GM18873 (cell line): ENCODE data around the gene FRMD5.

Source experiments
- ATAC-seq: cut with Tn5 transposase; IDR thresholded peaks from one replicate; pipeline ENCODE4 v1.9.1; 2021; ENCODE audit warnings: mild to moderate bottlenecking, moderate library complexity, moderate number of reproducible peaks; ENCODE audit not compliant: unreplicated experiment, low FRiP score

The FRMD5 gene

DNA sequence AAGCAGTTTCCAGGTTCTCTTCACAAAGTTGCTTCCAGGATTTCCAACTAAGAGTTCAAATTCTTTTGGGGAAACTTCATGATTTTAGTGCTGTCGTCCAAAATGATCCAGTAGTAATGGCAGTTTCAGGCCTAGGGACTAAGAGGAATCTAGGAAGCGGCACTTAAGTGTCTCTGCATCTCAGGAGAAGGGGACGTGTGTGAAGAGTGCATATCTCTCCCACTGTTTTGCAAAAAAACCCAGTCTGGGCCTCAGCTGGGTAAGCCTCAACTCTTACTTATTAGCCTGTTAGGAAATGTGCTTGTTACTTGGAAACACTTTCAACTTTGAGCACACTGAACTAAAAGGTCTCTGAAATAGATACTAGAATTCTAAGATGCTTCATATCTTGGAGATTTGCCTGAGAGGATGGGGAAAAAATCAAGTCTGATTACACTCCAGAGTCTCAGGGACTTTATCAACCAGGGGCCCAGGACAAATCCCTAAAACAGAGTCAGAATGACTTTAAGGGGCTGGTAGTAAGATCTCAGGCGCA, 286.5 kb downstream of the FRMD5 start:
- no peak for ATAC-seq

DNA sequence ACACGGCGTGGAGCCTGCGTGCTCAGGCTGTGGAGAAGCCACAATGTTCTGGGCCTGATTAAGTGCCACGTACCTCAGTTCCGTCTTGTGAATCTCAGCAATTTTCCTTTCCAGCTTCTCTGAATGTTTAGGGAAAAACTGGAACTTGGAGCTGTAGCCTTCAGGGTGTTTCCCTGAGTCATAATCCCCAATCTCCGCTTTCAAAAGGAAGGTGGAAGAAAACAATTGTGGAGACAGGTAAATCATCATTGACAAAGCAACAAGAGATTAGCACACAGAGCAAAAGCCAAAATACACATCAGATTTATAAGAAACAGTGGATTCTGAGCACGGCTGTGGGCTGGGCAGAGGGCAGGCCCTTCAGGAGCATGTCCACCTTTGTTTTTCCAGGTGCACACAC, 289.3 kb downstream of the FRMD5 start:
- no peak for ATAC-seq

DNA sequence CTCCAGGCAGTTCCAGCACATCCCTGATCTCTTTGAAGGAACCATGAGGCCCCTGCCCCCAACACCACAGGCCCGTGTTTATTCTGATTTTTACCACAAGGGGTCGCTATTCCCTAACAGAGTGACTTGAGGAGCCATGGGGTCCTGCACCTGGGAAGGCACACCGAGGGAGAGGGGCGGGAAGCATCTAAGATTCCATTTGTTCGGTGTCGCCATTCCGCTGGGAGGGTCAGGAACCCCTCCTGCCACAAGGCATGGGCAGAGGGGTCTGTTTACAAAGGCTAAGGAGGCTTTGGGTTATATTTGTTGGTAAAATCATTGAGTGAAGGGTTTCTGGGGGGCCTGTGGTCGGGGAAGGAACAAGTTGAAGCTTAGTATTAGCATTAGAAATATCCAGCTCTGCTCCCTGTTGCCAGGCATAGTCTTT, 291.2 kb downstream of the FRMD5 start:
- ATAC-seq: no peak

DNA sequence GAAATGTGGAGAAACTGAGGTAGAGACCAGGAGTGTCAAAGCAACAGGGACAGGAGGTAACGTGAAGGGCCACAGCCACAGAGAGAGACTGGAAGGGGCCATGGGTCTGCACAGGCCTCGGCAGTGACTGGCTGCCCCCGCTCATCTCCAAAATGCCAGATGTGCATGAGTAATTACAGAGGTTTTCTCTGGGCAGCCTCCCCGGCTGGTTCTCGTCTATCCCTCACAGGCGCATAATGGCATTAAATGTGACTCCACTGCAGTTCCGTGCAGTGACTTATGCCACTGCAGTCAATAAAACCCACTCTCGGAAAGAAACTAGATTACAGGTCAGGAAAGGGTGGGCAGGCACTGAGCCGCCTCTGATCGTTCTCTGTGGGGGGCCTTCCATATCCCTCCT, 293.6 kb downstream of the FRMD5 start:
- no peak for ATAC-seq

DNA sequence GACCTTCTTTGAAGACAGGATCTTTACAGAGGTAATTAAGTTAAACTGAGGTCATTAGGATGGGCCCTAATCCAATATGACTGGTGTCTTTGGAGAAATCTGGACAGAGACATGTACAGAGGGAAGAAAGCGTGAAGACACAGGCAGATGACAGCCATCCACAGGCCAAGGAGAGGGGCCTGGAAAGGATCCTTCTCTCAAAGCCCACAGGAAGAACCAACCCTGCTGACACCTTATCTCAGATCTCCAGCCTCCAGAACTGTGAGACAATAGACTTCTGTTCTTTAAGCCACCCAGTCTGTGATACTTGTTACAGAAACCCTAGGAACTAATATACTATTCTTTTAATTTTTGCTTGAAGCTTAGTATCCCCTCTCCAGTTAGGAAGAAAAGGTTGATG, 294.1 kb downstream of the FRMD5 start:
- no peak for ATAC-seq

DNA sequence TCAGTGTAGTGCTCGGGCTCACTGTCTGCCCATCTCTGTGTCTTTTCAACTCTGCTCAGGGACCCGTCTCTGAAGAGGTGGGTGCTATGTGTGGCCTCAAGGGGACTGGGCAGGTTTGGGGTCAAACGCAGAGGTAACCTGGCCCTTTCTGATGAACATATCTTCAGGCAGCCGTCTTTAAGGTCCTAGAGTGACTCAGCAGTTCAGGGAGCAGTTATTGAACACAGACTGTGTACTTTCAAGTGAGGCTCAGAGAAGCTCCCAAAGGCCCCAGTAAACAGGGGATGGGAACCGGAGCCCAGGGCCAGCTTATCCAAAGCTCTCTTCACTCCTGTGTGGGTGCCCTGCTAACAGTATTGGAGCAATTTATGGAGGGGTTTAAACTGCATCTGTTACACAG, 295.1 kb downstream of the FRMD5 start:
- no peak for ATAC-seq

DNA sequence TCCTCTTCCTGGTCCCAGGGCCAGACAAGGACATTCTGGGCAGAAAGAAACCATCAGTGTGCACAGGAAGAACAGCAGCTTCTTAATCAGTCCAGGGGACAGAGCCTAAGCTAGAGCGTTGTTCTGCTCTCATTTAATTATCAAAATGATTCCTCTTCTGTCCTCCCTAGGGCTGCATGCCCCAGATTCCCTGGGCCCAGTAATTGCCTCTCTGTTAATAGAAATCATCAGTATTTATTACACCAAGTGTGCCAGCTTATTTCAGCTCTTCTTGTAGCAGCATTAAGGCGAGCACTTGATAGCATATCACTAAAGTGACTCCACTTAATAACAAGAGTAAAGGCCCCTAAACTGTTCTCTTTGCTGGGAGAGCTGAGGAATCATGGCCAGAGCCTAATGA, 296.2 kb downstream of the FRMD5 start:
- no peak for ATAC-seq

DNA sequence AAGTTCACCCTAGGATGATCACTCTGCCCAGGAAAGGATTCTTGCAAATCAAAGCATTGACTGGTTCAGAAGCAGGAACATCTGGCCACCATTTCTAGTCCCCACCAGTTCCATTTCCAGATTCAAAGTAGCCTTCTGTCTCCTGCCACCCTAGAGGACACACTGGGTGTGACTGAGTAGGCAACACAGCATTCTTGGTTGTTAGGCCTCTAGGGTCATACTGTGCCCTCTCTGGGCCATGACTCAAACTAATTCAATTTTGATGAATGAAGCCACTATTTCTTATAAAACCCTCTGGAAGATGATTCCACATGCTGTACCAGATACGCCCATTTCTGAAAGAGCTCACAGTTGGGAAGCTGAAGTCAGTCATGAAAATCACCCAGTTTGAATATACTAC, 298.5 kb downstream of the FRMD5 start:
- no peak for ATAC-seq

DNA sequence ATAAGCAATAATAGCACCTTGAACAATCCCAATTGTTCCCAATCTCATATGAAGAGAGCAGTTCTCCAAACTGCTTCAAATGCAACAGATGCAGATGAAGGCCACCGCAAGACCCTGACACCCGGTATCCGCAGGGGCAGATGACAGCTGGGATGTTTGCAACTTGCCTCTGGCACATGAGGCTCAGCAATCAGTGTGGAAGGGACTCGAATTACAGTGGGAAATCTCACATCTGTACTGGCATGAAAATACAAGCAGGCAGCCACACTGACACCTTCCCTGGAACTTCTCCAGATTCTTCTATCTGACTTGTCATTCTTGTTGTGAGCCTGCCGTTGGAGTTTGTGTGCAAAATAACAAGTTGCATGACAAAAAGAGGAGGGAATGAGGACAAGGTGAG, 299.5 kb downstream of the FRMD5 start:
- no peak for ATAC-seq

DNA sequence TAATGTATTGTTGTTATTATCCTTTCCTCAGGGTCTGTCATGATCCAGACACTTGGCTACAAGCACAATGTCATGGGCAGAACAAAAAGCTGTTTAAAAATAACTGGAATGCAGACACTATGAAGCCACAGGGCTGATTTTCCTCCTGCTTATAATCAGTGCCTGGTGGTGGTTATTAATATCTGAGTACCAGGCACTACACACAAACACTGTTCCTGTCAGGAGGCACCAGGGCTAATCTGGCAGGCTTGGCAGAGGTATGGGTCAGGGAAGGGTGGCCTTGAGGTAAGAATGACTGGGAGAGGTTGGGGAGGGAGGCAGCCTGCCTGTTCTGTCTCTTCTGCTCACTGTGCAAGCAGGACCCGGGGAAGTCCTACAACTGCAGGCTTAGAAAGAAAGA, 301.1 kb downstream of the FRMD5 start:
- no peak for ATAC-seq

DNA sequence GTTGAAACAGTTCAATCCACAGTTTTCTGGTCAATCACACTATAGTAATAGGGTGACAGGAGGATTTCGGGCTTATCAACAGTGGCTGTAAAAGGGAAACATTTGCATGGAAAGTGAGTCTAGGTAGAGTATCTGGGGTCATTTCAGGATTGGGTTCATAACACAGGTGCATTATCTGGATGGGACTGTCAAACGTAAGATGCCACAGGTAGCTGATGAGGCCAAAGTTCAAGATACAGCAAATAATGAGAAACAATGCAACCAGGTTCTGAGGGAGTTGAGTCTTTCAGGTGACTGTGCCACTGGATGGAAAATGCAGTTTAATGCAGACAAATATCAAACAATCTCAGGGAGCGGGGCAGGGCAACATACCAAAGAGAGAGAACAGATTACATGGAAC, 306.0 kb downstream of the FRMD5 start:
- no peak for ATAC-seq

DNA sequence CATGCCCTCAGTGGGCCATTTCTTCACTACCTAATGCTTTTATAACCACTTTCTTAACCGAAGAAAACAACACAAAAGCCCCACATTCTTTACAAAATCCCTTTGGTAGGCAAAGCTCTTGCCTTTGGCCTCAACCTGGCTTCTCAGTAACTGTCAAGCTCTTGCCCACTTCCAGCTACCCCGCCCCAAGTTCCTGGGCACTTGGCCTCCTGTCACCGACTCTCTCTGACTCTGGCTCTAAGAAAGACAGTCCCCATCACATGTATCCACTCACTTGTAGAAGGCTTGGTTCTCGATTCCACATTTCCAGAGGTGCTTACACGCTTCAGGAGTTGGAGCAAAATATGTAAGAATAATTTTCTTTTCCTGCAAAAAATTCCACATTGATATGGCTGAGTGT, 307.2 kb downstream of the FRMD5 start:
- ATAC-seq: no peak

DNA sequence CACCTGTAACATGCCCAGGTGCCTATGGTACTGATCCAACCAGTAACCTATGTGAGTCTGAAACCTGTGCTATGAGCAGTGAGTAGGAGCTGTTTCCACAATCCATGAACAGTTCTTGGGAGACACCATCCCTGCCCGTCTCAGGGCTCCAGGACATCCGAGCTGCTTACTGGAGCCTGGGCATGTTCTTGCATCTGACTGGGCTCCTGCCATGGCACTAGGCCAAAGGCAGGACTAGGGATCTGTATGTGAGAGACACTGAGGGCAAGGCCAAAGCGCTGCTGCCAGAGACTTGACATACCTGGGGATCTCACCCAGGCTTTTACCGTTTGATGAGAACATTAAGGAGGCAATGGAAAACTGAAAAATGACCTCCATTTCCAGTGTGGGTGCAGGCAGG, 308.5 kb downstream of the FRMD5 start:
- no peak for ATAC-seq

DNA sequence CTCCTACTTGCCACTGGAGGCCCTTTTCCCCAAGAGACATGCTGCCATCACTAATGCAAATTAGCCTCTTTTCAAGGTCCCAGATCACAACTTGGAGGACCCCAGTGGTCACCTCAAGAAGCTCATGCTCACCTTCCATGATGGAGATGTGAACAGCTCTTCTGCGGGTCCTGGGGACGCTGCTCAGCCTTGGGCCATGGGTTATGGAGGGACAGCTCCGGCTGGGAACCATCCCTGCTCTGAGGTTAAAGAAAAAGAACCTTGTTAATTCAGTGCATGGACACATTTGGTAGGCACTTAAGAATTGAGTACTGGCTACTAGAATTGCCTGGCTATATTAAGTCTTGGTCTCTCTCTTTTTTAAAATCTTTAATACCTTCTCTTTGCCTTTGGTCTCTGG, 311.5 kb downstream of the FRMD5 start:
- ATAC-seq: no peak

DNA sequence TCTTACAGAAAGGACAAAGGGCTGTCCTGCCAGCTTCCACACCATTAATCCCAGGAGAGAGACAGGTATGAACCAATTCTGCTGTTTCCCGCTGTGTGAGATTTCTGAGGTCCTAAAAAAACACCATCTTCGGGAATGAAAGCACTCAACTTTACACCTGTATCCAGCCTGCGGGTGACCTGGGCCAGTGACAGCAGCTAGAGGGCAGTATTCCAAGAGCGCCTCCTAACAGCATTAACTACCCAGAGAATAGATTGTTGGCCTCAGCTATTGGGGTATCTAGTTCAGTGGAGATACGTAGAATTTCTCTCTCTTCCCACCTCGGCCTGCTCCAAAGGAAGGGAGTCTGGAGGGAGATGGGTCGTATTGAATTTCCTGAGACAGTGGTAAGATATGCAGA, 313.1 kb downstream of the FRMD5 start:
- ATAC-seq: no peak

DNA sequence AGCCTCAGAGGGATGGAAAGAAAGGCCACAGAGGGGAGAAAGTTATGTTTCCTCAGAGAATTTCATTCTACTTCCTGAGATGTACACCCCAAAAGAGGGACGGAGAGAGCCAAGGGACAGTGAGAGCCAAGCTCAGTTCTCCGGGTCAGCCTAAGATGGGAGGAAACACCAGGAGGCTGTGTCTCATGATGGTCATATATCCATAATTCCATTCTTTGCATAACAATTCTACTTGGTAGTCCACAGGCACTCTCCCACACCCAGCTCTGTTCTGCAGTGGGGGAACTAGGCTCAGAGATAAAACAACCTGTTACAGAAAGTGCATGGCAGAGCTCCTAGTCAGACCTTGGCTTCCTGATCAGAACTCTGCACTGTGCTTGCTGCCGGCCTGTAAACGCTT, 313.8 kb downstream of the FRMD5 start:
- ATAC-seq: no peak

DNA sequence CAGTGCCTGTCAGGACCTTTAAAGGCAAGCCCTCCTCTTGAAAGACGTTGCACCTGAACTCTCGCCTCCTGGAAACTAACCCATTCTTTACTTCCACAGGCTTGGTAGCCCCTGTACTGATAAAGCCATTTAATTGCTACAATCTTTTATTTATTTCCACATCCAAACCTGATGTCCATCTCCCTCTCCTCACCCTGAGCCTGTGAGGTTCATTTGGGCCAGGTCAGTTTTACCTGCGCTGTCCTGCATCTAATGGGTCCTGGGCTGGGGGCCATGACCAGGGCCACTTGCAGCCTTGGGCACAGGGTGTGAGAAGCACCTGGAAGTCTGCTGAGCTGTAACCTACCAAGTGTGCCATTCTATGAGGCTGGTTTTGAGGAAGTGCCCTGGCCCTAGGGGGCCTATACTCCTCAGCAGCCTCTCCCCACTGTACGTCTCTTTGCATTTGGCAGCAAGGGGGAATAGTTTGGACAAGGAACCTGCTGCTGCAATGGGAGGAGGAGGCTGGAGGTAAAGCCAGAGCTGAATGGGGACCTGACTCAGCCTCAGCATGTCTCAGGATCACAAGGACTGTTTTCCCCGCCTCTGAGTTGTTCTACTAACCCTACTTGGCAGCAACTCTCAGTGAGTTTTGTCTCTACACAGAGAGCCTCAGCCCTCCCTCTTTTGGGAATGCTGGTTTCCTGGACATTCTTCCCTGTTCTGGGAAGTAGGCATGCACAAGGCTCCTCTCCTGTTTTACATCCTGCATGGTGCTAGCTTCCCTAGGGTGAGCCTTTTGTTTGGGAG, 314.5 kb downstream of the FRMD5 start:
- ATAC-seq: no peak

DNA sequence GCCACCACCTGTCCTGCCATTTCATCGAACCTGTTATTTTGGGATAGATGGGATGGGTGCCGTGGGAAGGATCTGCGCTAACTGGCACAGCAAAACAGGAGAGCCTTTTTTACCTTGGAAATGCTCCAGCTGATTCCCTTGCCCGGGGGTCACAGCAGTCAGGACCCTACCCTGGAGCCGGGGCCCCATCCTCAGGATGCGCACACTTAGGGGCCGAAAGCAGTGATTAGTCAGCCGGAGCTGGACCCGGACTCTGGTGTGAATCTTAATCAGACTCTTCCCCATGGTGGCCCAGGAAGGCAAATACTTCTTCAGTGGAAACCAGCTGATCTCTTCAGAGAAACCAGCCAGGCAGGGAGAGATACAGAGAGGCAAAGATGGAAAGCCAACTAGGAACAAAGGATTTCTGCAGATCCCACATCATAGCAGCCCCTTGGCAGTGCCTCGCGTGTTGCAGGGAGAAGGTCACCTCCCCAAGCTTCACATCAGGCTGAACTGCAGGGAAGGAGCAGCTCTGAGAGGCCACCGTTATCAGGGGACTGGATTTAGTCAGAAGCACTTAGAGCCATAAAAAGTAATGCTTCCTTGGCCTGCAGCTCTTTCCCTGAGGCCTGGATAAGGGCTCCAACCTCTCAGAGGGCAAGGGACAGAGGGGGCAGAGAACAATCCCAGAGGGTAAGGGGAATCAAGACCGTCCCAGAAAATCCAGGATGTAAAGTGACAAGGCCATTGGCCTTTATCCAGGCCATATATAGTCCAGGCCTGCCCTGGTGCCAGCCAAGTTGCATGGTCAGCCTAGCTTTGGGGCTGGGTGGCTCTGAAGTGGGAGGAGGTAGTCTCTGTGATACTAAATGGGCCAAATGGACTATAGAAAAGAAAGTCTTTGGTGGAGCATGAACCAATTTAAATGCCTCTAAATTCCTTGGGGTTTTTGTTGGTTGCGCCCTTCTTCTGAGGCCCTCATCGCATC, 315.4 kb downstream of the FRMD5 start:
- no peak for ATAC-seq

DNA sequence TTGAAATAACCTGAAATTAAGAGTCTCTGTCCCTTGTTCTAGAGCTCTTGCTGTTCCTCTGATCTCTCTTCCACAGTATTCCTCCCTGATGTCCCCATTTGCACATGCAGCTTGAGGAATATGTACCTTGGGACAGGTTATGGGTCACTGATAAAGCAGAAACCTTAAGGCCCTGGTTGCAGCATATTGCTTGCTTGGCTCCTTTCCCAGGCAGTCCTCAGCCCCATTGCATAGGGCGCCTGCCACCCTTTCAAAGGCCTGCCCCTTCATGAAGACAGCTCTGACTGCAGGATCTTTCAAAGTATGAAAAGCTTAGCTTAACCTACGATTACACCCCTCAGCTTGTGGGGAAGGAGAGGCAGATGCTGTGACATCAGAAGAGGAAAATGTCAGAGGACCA, 316.6 kb downstream of the FRMD5 start:
- no peak for ATAC-seq

DNA sequence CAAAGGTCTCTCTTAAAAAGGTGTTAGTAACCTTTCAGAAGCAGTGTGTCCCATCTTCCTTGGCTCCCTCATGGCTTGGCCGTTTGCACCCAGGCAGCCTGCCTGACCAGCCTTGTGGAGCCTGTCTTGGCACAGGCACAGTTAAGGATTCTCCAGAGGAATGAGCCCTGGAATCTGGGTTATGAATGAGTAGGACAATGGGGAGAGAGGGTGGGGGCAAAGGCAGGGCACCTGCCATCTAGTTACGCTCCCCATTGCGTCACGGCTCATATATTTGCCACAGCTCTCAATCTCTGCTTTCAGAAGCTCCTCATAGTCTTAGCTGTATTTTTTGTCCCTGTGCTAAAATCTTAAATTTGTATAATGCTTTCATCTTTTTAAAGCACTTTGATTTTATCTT, 317.7 kb downstream of the FRMD5 start:
- ATAC-seq: no peak

DNA sequence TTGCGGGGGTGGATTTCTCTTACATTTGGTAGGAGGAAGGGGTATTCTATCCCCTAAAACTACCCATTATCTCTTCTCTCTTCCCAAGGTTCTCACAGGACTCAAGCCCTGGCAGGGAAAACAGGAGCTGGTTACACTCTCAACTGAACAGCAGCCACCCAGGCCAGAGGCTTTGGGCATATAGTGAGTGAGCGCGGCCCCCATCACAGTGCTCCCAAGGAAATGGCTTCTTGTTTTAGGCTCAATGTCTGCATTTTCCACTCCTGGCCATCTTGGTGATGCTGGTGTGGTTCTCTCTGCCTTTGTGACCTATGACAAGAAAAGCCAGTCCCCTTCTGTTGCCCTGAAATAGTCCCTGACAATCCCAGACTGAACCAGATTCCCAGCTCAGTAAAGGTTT, 318.2 kb downstream of the FRMD5 start:
- ATAC-seq: no peak
